ENCODE measurements around the gene ADSS1. TPM values are rescaled to one million over a fixed set of nuclear protein-coding genes. Genes with fewer than 3 reads are reported as not detected.

Gene ADSS1
- total RNA-seq, 1 experiment from 2014 or later, result 10.0 TPM

GRCh38 chr14:104685998-104686610 lies 37.9 kb upstream of the ADSS1 start:
- H3K4me1 Mint-ChIP-seq, result peaks cover 54% of the 10 kb centered on the region
- no peaks in the 10 kb centered on the region; the same call in 1 of the 2 replicates for H3K27me3 Mint-ChIP-seq (ENCODE audit: low read depth)
- TF ChIP-seq USF1 (CRISPR knock-in tag; IDR thresholded peaks at IDR 0.05) (no peak), MLX (CRISPR knock-in tag; IDR thresholded peaks at IDR 0.05) (no peak), PRDM15 (CRISPR knock-in tag; IDR thresholded peaks at IDR 0.05) (no peak), MXD4 (CRISPR knock-in tag; IDR thresholded peaks at IDR 0.05; ENCODE audit: borderline replicate concordance) (no peak), HMGA2 (CRISPR knock-in tag; IDR thresholded peaks at IDR 0.05) (no peak), ERG (CRISPR knock-in tag; IDR thresholded peaks at IDR 0.05) (no peak), ZNF317 (CRISPR knock-in tag; IDR thresholded peaks at IDR 0.05; ENCODE audit: borderline replicate concordance, low read depth) (no peak), ZNF263 (CRISPR knock-in tag; IDR thresholded peaks at IDR 0.05; ENCODE audit: low read depth) (no peak), USF2 (CRISPR knock-in tag; IDR thresholded peaks at IDR 0.05) (no peak), FOXP1 (CRISPR knock-in tag; IDR thresholded peaks at IDR 0.05; ENCODE audit: borderline replicate concordance) (no peak), MYBL2 (CRISPR knock-in tag; IDR thresholded peaks at IDR 0.05) (no peak), NR1H2 (CRISPR knock-in tag; IDR thresholded peaks at IDR 0.05) (no peak), KAT7 (CRISPR knock-in tag; IDR thresholded peaks at IDR 0.05; ENCODE audit: borderline replicate concordance) (no peak), ATF6 (CRISPR knock-in tag; IDR thresholded peaks at IDR 0.05) (no peak), ZNF396 (CRISPR knock-in tag; IDR thresholded peaks at IDR 0.05; ENCODE audit: borderline replicate concordance) (no peak), AFF4 (CRISPR knock-in tag; IDR thresholded peaks at IDR 0.05; ENCODE audit: borderline replicate concordance) (no peak), NFATC4 (CRISPR knock-in tag; IDR thresholded peaks at IDR 0.05) (no peak)
- no peak for DNase-seq (ENCODE audit: low spot score)
- H3K4me3 Mint-ChIP-seq, result no peak overlapping the region
- ChIA-PET POLR2A (no interaction called here), CTCF (interaction anchor here (2.5 kb wide), 1 partner anchor 21 kb away, joined by 13 read pairs; no protein-coding TSS in a partner anchor)
- H3K27ac Mint-ChIP-seq, result no peak overlapping the region
- peaks cover 8% of the 10 kb centered on the region for H3K9me3 Mint-ChIP-seq
- H3K36me3 Mint-ChIP-seq, result peaks cover 3% of the 10 kb centered on the region; the same call in 1 of the 2 replicates
- no peak for ATAC-seq
